Chondrocyte (in vitro differentiated cells): ENCODE measurements around the gene ISM1. TPM values are rescaled to one million over a fixed set of nuclear protein-coding genes. Genes with fewer than 3 reads are reported as not detected.

Source experiments
- DNase-seq: peaks from one replicate; pipeline ENCODE4 v3.0.0; 2021; ENCODE audit warnings: mixed read lengths, low spot score
- H3K27ac Mint-ChIP-seq: one replicate; pipeline ENCODE4 v1.8.0; 2021; ENCODE audit warnings: mild to moderate bottlenecking, moderate library complexity, mixed read lengths; ENCODE audit not compliant: unreplicated experiment
- H3K27me3 Mint-ChIP-seq: 2 replicates; pipeline ENCODE4 v1.8.0; 2021; ENCODE audit warnings: low read depth, mixed read lengths
- H3K36me3 Mint-ChIP-seq: 2 replicates; pipeline ENCODE4 v1.8.0; 2021; ENCODE audit warnings: low read depth, mixed read lengths
- H3K4me1 Mint-ChIP-seq: 2 replicates; pipeline ENCODE4 v1.8.0; 2021; ENCODE audit warnings: low read depth, mild to moderate bottlenecking, mixed read lengths
- H3K4me3 Mint-ChIP-seq: one replicate; pipeline ENCODE4 v1.8.0; 2021; ENCODE audit warnings: mild to moderate bottlenecking, moderate library complexity, mixed read lengths; ENCODE audit not compliant: unreplicated experiment
- H3K9me3 Mint-ChIP-seq: 2 replicates; pipeline ENCODE4 v1.8.0; 2021; ENCODE audit warnings: low read depth, mixed read lengths
- CTCF ChIP-seq: fragments of 200-600 bp; sonication (generic); IDR thresholded peaks from 2 replicates; pipeline ENCODE4 v1.5.0; 2021; ENCODE audit warnings: antibody characterized with exemption, mild to moderate bottlenecking, moderate library complexity
- total RNA-seq: library from RNA; stranded (reverse); gene quantifications from 3 replicates; pipeline ENCODE4 v1.2.1, GENCODE V29; 2021

Gene ISM1
- total RNA-seq, 1 donor from 2014 or later = 1.2 TPM

GRCh38 chr20:13288357-13288756, 67.3 kb downstream of the ISM1 start:
- Mint-ChIP-seq H3K9me3 (no peaks in the 10 kb centered on the region), H3K27ac (no peak overlapping the region), H3K27me3 (no peaks in the 10 kb centered on the region), H3K4me1 (peaks cover 6% of the 10 kb centered on the region), H3K4me3 (no peak overlapping the region), H3K36me3 (no peaks in the 10 kb centered on the region)
- no peak for TF ChIP-seq CTCF
- no peak for DNase-seq

- Mint-ChIP-seq H3K4me3 (no peak overlapping the region), H3K27ac (no peak overlapping the region), H3K36me3 (no peaks in the 10 kb centered on the region), H3K27me3 (no peaks in the 10 kb centered on the region), H3K9me3 (no peaks in the 10 kb centered on the region), H3K4me1 (peaks cover 6% of the 10 kb centered on the region)
- TF ChIP-seq CTCF = no peak
- no peak for DNase-seq
Measured at GRCh38 chr20:13289031-13289430, 68.0 kb downstream of the ISM1 start.

DNA sequence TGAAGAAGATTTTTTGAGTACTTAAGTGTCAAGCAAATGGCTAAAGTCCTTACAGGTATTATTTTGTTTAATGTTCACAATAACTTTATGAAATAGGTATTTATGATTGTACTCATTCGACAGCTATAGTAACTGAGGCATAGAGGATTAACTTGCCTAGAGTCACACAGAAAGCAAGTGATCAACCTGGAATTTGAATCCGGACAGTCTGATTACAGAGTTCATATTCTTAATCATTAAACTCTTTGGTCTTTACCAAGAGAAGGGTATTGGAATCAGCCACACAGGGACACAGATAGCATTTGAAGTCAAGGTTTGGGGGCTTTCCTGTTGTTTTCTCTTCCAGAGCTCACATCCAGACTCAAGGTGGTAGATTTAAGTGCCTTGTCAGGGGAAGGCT, 69.7 kb downstream of the ISM1 start:
- H3K27ac Mint-ChIP-seq = no peak overlapping the region
- TF ChIP-seq CTCF = no peak
- no peaks in the 10 kb centered on the region for H3K36me3 Mint-ChIP-seq
- H3K4me1 Mint-ChIP-seq = peaks cover 6% of the 10 kb centered on the region
- DNase-seq = no peak
- H3K9me3 Mint-ChIP-seq = no peaks in the 10 kb centered on the region
- peaks cover 2% of the 10 kb centered on the region for H3K27me3 Mint-ChIP-seq
- no peak overlapping the region for H3K4me3 Mint-ChIP-seq

- Mint-ChIP-seq H3K27ac (no peak overlapping the region), H3K36me3 (no peaks in the 10 kb centered on the region), H3K27me3 (peaks cover 4% of the 10 kb centered on the region), H3K9me3 (no peaks in the 10 kb centered on the region), H3K4me1 (peaks cover 6% of the 10 kb centered on the region), H3K4me3 (no peak overlapping the region)
- no peak for DNase-seq
- no peak for TF ChIP-seq CTCF
Measured at GRCh38 chr20:13291157-13291556, 70.1 kb downstream of the ISM1 start.

DNA sequence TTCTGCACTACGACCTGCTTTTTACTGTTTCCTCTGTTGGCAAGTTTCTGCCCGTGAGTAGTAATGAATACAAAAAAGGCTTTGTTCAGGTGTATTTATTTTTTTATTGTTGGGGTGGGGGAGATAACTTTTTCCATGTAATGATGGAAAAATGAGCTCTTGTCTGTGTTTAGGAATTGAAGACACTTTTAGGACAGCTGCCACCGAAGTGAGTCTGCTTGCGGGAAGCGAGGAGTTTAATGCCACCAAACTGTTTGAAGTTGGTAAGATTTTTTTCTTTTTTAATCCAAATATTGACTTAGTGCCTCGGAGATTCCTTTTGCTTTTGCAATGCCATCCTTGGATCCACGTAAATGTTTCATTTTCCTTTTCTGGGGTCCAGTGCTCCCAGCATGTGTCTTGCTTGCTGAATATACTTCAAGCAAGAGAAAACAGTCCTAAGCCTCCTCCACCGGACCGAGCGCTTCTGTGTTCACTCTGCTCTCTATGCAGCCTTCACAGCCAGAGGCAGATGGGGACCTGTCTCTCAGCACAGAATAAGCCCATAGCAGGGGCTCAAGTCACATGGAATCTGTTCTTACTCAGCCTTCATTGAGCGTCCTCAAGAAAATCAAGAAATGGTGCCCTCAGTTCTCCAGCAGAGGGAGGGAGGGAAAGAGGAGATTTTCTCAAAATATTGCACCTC, 71.3 kb downstream of the ISM1 start:
- H3K27me3 Mint-ChIP-seq = peaks cover 4% of the 10 kb centered on the region
- H3K36me3 Mint-ChIP-seq = no peaks in the 10 kb centered on the region
- H3K9me3 Mint-ChIP-seq = no peaks in the 10 kb centered on the region
- no peak overlapping the region for H3K27ac Mint-ChIP-seq
- DNase-seq = no peak
- no peak for TF ChIP-seq CTCF
- no peak overlapping the region for H3K4me3 Mint-ChIP-seq
- peaks cover 10% of the 10 kb centered on the region for H3K4me1 Mint-ChIP-seq
